HepG2 (cell line): ENCODE measurements around the gene BRMS1. TPM values are rescaled to one million over a fixed set of nuclear protein-coding genes. Genes with fewer than 3 reads are reported as not detected.
A peak's percentile ranks its signal among the peaks of the same experiment; 100 is the strongest.

Source experiments
- FOXA3 ChIP-seq: IDR thresholded peaks from 2 replicates; pipeline ENCODE4 v1.6.1; 2016; ENCODE audit warnings: missing genetic modification reagents, missing compliant biosample characterization
- HDAC2 ChIP-seq: sonication (generic); formaldehyde crosslinking; IDR thresholded peaks from 2 replicates; pipeline ENCODE4 v1.4.0; 2020; ENCODE audit warnings: missing genetic modification reagents
- IKZF4 ChIP-seq: sonication (generic); formaldehyde crosslinking; IDR thresholded peaks from 2 replicates; pipeline ENCODE4 v1.5.1; 2020; ENCODE audit warnings: borderline replicate concordance, mild to moderate bottlenecking, low read depth, missing genetic modification reagents; ENCODE audit errors: not compliant biosample characterization
- ISX ChIP-seq: sonication (generic); formaldehyde crosslinking; conservative IDR thresholded peaks from 2 replicates; pipeline ENCODE4 v1.5.0; 2020; ENCODE audit warnings: missing genetic modification reagents
- JUNB ChIP-seq: sonication (generic); formaldehyde crosslinking; IDR thresholded peaks from 2 replicates; pipeline ENCODE4 v1.8.0; 2022; ENCODE audit warnings: missing genetic modification reagents, mild to moderate bottlenecking, borderline replicate concordance
- LRRFIP1 ChIP-seq: sonication (generic); formaldehyde crosslinking; conservative IDR thresholded peaks from 2 replicates; pipeline ENCODE4 v1.4.0; 2020; ENCODE audit warnings: missing genetic modification reagents
- MIXL1 ChIP-seq: IDR thresholded peaks from 2 replicates; pipeline ENCODE4 v1.6.1; 2016
- NKX3-1 ChIP-seq: sonication (generic); formaldehyde crosslinking; IDR thresholded peaks from 2 replicates; pipeline ENCODE4 v1.5.0; 2020; ENCODE audit warnings: missing genetic modification reagents
- NR0B2 ChIP-seq: sonication (generic); formaldehyde crosslinking; IDR thresholded peaks from 2 replicates; pipeline ENCODE4 v1.4.0; 2020; ENCODE audit warnings: mild to moderate bottlenecking, missing genetic modification reagents
- SKI ChIP-seq: fragments of 450-650 bp; IDR thresholded peaks from one replicate; pipeline ENCODE4 v1.6.1; 2018; ENCODE audit warnings: mild to moderate bottlenecking; ENCODE audit not compliant: partially characterized antibody
- ZKSCAN5 ChIP-seq: sonication (generic); formaldehyde crosslinking; IDR thresholded peaks from 2 replicates; pipeline ENCODE4 v1.5.1; 2020; ENCODE audit warnings: mild to moderate bottlenecking, missing genetic modification reagents
- ZNF550 ChIP-seq: sonication (generic); formaldehyde crosslinking; IDR thresholded peaks from 2 replicates; pipeline ENCODE4 v1.4.0; 2020; ENCODE audit warnings: mild to moderate bottlenecking, missing genetic modification reagents, borderline replicate concordance
- ZNF737 ChIP-seq: sonication (generic); formaldehyde crosslinking; IDR thresholded peaks from 2 replicates; pipeline ENCODE4 v1.5.0; 2020; ENCODE audit warnings: missing genetic modification reagents, mild to moderate bottlenecking, borderline replicate concordance
- ZNF746 ChIP-seq: sonication (generic); formaldehyde crosslinking; IDR thresholded peaks from 2 replicates; pipeline ENCODE4 v1.8.0; 2022; ENCODE audit warnings: mild to moderate bottlenecking, missing genetic modification reagents
- ZSCAN31 ChIP-seq: sonication (generic); formaldehyde crosslinking; IDR thresholded peaks from 2 replicates; pipeline ENCODE4 v1.5.0; 2020; ENCODE audit warnings: low read depth, mild to moderate bottlenecking, missing genetic modification reagents
- ZZZ3 ChIP-seq: sonication (generic); formaldehyde crosslinking; IDR thresholded peaks from 2 replicates; pipeline ENCODE4 v1.4.0; 2020; ENCODE audit warnings: missing genetic modification reagents, mild to moderate bottlenecking, borderline replicate concordance
- polyA plus RNA-seq, 8 experiments: library from polyadenylated mRNA; depleted of rRNA in 3 of 8; stranded (reverse) in 7 of 8; unstranded in 1 of 8; fragments of >200 nt; fragmentation: Illumina TruSeq in 4 of 8; extraction: Trizol in 4 of 8; gene quantifications; 2 replicates each; pipeline versions ENCODE4 v1.2.1 to v1.2.3, GENCODE V29; 2011 to 2016; ENCODE audit warnings: low read depth in 4 of 8, missing spikeins in 1 of 8, mixed read lengths in 1 of 8; ENCODE audit not compliant: insufficient read depth in 1 of 8
- total RNA-seq, 5 experiments: library from RNA; depleted of rRNA; stranded (reverse); fragments of >200 nt; fragmentation: Illumina TruSeq; extraction: Trizol; gene quantifications; 2 replicates each; pipeline ENCODE4 v1.2.3, GENCODE V29; 2016; ENCODE audit warnings: low read depth in 1 of 5
- TF ChIP-seq, protein P1 (sequence below), 2 experiments: fragments of 450-650 bp in 1 of 2; sonication (generic) in 1 of 2; formaldehyde crosslinking; IDR thresholded peaks; 2 replicates each; pipeline versions ENCODE4 v1.5.0 to v1.8.0; 2020 to 2022; ENCODE audit warnings: mild to moderate bottlenecking in 1 of 2, missing genetic modification reagents in 1 of 2
- TF ChIP-seq, protein P2 (sequence below): sonication (generic); formaldehyde crosslinking; IDR thresholded peaks from 2 replicates; pipeline ENCODE4 v1.8.1; 2023; ENCODE audit warnings: mild to moderate bottlenecking, missing genetic modification reagents, borderline replicate concordance
- TF ChIP-seq, protein P3 (sequence below): sonication (generic); formaldehyde crosslinking; IDR thresholded peaks from 2 replicates; pipeline ENCODE4 v1.4.0; 2020; ENCODE audit warnings: missing genetic modification reagents, borderline replicate concordance

BRMS1 gene
- total and polyA plus RNA-seq, 2 of the 13 experiments (the other 11 are each of a cell fraction or from before 2014, with no cell fraction given), result 15.8 to 55.7 TPM

GRCh38 chr11:66311965-66312548 is 32.8 kb downstream of the BRMS1 start (continued):
- TF ChIP-seq, protein P1, sequence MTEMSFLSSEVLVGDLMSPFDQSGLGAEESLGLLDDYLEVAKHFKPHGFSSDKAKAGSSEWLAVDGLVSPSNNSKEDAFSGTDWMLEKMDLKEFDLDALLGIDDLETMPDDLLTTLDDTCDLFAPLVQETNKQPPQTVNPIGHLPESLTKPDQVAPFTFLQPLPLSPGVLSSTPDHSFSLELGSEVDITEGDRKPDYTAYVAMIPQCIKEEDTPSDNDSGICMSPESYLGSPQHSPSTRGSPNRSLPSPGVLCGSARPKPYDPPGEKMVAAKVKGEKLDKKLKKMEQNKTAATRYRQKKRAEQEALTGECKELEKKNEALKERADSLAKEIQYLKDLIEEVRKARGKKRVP (CRISPR knock-in tag; IDR thresholded peaks at IDR 0.05), result 0 out of 4 replicates have a peak, but pooled peaks of 1 of the 2 experiments have one; percentile 2
- TF ChIP-seq ZNF746 (CRISPR knock-in tag) (0 out of 2 replicates have a peak, but pooled peaks have one; percentile 25), ZZZ3 (CRISPR knock-in tag) (no peak), ISX (CRISPR knock-in tag) (no peak), ZNF737 (no peak), JUNB (no peak), NR0B2 (CRISPR knock-in tag) (no peak), NKX3-1 (CRISPR knock-in tag) (peak; percentile 64; the same call in 1 of the 2 replicates), ZSCAN31 (no peak; the same call in 1 of the 2 replicates), IKZF4 (CRISPR knock-in tag) (no peak), SKI (peak; percentile 29), HDAC2 (peak; percentile 23; the same call in 1 of the 2 replicates), FOXA3 (CRISPR knock-in tag) (peak; percentile 35; the same call in 1 of the 2 replicates), ZKSCAN5 (CRISPR knock-in tag) (no peak), ZNF550 (peak; percentile 63; the same call in 1 of the 2 replicates), LRRFIP1 (no peak), MIXL1 (CRISPR knock-in tag) (peak; percentile 46; the same call in 1 of the 2 replicates)
- TF ChIP-seq, protein P2, sequence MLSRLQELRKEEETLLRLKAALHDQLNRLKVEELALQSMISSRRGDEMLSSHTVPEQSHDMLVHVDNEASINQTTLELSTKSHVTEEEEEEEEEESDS (CRISPR knock-in tag), result no peak
- TF ChIP-seq, protein P3, sequence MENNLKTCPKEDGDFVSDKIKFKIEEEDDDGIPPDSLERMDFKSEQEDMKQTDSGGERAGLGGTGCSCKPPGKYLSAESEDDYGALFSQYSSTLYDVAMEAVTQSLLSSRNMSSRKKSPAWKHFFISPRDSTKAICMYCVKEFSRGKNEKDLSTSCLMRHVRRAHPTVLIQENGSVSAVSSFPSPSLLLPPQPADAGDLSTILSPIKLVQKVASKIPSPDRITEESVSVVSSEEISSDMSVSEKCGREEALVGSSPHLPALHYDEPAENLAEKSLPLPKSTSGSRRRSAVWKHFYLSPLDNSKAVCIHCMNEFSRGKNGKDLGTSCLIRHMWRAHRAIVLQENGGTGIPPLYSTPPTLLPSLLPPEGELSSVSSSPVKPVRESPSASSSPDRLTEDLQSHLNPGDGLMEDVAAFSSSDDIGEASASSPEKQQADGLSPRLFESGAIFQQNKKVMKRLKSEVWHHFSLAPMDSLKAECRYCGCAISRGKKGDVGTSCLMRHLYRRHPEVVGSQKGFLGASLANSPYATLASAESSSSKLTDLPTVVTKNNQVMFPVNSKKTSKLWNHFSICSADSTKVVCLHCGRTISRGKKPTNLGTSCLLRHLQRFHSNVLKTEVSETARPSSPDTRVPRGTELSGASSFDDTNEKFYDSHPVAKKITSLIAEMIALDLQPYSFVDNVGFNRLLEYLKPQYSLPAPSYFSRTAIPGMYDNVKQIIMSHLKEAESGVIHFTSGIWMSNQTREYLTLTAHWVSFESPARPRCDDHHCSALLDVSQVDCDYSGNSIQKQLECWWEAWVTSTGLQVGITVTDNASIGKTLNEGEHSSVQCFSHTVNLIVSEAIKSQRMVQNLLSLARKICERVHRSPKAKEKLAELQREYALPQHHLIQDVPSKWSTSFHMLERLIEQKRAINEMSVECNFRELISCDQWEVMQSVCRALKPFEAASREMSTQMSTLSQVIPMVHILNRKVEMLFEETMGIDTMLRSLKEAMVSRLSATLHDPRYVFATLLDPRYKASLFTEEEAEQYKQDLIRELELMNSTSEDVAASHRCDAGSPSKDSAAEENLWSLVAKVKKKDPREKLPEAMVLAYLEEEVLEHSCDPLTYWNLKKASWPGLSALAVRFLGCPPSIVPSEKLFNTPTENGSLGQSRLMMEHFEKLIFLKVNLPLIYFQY (CRISPR knock-in tag), result peak; percentile 74; the same call in 1 of the 2 replicates
